Hematopoietic multipotent progenitor cell treated with erythropoietin and hydrocortisone succinate and interleukin-3 and kit ligand, for 17 days (in vitro differentiated cells): Measurements from ENCODE around the gene LAMB2.
A peak's percentile ranks its signal among the peaks of the same experiment; 100 is the strongest.

Experiments used
- DNase-seq: peaks from one replicate; pipeline ENCODE4 v3.0.0-alpha.2; 2015; ENCODE audit warnings: low spot score

The LAMB2 gene

GRCh38 chr3:49132437-49133225, at the start of gene LAMB2:
Gene LAMB2 (minus strand): TSS chr3:49133050. CDS start chr3:49132867, 183 bp downstream.
- DNase-seq = no peak

- no peak for DNase-seq
Measured at GRCh38 chr3:49181351-49181750, 48.5 kb upstream of the LAMB2 start.

- no peak for DNase-seq
Measured at GRCh38 chr3:49180116-49180515, 47.3 kb upstream of the LAMB2 start.

GRCh38 chr3:49177073-49177472, 44.2 kb upstream of the LAMB2 start:
- DNase-seq = no peak

GRCh38 chr3:49175530-49175929, 42.7 kb upstream of the LAMB2 start:
- DNase-seq = no peak

- no peak for DNase-seq
Measured at GRCh38 chr3:49174397-49174985, 41.6 kb upstream of the LAMB2 start.

- no peak for DNase-seq
Measured at GRCh38 chr3:49173792-49174170, 40.9 kb upstream of the LAMB2 start.

- DNase-seq = peak; percentile 69
Measured at GRCh38 chr3:49173116-49173791, 40.4 kb upstream of the LAMB2 start.

GRCh38 chr3:49172551-49173041, 39.7 kb upstream of the LAMB2 start:
- DNase-seq = no peak

- DNase-seq = peak; percentile 59
Measured at GRCh38 chr3:49171775-49172500, 39.1 kb upstream of the LAMB2 start.

- peak; percentile 93 for DNase-seq
Measured at GRCh38 chr3:49171119-49171774, 38.4 kb upstream of the LAMB2 start, which contains the start of gene KLHDC8B. Gene KLHDC8B (plus strand): TSS chr3:49171598. CDS start chr3:49172770, 1,172 bp downstream.

- no peak for DNase-seq
Measured at GRCh38 chr3:49170744-49171118, 37.9 kb upstream of the LAMB2 start.

GRCh38 chr3:49166752-49167556, 34.1 kb upstream of the LAMB2 start:
- DNase-seq = no peak

- DNase-seq = peak; percentile 71
Measured at GRCh38 chr3:49165771-49166751, 33.2 kb upstream of the LAMB2 start, which contains the start of gene CCDC71. Gene CCDC71 (minus strand): TSS chr3:49166331. CDS start chr3:49164208, 2,123 bp downstream.

- DNase-seq = no peak
Measured at GRCh38 chr3:49164983-49165720, 32.3 kb upstream of the LAMB2 start.

- DNase-seq = no peak
Measured at GRCh38 chr3:49163609-49164008, 30.8 kb upstream of the LAMB2 start.

GRCh38 chr3:49162751-49163419, 30.0 kb upstream of the LAMB2 start:
- no peak for DNase-seq
